ENCODE results near the gene PVRIG. TPM values are rescaled to one million over a fixed set of nuclear protein-coding genes. Genes with fewer than 3 reads are reported as not detected.
"Not testable (repeated sequence)": the region's sequence is repeated elsewhere in the genome, so short reads cannot be mapped to it uniquely, and the experiment has no call there.

PVRIG gene
- polyA plus RNA-seq, 1 donor = 9.7 TPM

DNA sequence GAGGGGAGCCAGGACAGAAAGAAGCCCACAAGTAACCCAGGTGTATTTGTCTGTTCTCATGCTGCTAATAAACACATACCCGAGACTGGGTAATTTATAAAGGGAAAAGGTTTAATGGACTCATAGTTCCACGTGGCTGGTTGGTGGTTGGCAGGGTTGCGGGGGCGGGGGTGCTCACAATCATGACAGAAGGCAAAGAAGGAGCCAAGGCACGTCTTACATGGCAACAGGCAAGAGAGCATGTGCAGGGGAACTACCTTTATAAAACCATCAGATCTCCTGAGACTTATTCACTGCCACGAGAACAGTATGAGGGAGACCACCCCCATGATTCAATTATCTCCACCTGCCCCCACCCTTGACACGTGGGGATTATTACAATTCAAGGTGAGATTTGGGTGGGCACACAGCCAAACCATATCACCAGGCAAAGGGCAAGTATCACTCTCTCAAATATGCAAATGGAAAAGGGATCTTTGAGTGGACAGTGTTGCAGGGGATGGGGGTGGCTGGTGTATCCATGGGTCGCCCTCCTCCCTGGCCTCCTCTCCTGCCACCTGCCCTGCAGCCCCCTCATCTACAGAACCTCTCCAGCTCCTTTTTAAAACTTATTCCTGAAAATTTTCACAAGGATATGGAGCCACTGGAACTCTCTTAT lies 15.0 kb downstream of the PVRIG start:
- not testable (repeated sequence) for DNase-seq

DNA sequence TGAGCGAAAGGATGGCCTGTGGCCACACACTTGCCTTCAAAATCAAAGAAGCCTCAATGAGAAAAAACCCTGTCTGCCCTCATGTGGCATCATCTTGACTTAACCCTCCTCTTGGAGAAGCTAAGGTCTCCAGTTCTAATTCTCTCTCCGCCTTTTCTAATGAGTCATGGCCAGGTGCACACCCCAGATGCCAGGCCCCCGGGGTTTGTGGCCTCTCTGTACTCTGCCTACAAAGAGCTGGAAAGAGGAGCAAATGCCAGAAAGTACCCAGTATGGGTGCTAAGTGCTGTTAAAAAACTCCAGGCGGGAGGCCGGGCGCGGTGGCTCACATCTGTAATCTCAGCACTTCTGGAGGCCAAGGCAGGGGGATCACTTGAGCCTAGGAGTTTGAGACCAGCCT lies 20.2 kb downstream of the PVRIG start:
- DNase-seq = not testable (repeated sequence)

DNA sequence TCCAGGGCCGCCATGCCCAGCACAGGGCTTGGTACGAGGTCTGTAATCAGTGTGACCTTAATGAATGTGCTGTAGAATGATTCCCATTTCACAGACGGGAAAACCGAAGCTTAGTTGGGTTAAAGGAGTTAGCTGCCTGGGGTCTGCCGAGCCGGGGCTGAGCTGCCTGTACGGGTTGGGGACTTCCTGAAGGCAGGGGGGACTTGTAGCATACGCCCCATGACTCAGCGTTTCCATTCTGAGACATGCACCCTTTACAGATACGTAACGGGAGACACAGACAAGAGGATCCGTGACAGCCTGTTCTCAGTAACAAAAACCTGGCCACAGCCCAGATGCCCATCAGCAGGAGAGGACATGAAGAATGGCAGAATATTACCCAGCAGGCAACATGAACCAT lies 23.6 kb downstream of the PVRIG start:
- DNase-seq = not testable (repeated sequence)

DNA sequence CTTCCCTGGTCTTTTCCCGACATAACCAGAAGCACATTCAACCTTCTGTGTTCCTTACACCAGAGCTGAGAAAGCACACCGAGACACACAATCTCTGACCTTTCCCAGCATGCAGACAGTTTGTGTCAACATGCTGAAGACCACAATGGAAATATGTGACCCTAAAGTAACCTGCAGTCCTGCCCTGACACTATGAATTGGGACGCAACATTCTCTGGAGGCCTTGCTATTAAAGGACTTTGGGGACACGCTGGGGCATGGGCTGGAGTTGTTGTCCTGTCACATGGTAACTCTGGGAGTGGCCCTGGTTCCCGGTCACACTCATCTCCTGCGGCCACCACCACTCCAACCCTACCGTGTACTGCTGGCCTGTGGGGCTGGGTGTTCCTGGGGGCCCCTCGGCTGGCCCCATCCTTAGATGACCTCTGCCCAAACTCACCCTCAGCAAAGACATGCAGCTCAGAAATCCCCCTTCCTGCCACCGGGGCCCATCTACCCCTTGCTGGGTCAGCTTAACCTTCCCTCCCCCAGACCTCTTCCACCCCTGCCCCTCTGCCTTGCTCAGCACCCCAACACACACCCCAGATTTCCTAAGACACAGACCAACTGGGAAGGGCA lies 25.3 kb downstream of the PVRIG start:
- DNase-seq = not testable (repeated sequence)

DNA sequence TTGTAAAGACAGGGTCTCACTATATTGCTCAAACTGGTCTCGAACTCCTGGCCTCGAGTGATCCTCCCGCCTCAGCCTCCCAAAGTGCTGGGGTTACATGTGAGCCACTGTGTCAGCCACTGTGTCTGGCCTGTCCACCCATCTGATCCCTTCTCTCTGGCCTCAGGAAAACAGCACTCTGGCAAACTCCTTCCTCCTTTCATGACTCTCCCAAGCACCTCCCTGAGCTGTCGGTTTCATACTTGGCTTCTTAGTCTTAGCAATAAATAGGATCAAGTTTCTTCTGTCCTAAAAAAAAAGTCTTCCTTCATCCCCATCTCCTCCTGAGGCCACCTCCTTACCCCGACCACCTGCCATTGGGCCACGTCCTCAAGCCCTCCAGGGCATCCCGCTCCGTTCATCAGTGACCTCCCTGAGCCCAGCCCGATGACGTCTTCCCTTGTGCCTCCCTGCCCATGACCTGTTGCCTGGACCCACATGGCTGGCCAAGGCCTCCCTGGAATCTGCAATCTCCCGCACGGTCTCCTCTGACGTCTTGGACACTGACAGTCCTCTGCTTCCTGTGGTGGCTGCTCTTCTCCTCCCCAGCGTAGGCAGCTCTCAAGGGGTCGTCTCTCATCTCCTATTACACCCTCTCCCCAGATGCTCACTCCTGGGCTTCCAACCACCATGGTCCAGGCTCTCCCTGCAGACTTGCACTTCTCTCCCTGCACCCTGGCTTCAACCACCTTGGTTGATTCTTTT lies 26.5 kb downstream of the PVRIG start:
- DNase-seq = not testable (repeated sequence)

DNA sequence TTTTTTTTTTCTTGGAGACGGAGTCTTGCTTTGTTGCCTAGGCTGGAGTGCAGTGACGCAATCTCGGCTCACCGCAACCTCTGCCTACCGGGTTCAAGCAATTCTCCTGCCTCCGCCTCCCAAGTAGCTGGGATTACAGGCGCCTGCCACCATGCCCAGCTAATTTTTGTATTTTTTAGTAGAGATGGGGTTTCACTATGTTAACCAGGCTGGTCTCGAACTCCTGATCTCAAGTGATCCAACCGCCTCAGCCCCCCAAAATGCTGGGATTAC lies 27.1 kb downstream of the PVRIG start:
- DNase-seq = not testable (repeated sequence)

DNA sequence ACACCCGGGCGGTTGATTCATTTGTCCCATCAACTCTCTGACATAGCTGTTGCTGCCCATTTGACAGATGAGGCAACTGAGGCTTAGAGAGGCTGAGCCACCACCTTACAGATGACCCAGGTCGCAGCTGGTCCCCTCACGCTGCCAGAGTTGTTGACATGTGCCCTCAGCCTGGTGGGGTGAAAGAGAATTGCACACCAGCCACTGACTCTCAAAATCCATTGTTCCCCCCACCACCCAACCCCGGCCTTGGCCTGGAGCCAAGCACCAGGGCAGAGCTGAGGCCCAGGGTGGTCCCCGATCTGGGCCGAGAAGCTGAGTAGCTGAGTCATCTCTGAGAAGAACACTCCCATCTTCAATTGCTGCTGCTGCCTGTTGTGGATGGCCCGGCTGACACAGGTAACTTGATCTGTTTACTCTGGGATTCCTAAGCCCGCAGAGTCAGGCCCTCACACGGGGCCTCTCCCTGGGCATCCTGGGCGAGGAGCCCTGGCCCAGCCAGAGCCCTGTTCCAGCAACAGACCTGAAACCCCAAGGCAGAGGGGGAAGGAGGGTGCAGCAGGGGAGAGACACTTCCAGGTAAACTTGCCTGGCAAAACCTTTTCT lies 27.5 kb downstream of the PVRIG start:
- DNase-seq = no peak

DNA sequence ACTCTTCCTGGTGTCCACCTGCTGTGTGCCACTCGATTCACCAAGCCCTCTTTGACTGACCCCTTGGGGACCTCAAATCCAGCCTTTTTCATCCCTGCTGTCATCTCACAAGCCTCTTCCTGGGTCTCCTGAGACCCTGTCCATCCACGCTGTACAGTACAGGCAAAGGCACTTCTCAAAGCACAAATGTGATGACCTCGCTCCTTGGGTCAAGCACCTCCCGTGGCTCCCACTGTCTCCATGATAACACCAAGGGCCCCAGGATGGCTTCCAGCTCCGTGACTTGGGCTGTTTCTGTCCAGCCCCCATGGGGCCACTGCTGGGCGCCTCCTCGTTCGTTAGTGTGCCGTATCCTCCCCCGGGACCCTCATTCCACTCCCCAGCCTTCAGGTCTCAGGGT lies 28.7 kb downstream of the PVRIG start:
- DNase-seq = no peak

DNA sequence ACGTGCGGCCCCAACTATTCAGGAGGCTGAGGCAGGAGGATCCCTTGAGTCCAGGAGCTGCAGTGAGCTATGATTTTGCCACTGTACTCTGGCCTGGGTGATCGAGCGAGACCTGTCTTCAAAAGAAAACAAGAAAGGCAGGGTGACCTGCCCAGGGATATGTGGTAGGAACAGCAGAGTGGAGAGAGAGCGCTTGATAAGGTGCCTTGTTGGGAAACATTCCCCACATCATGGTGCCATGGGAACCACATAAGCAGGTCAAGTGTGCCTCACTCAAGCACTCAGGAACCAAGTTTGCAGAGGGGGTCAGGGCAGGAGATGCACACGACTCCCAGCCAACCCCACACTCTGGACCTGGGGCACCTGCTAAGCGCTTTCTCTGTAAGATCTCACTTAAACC lies 37.3 kb downstream of the PVRIG start:
- no peak for DNase-seq

DNA sequence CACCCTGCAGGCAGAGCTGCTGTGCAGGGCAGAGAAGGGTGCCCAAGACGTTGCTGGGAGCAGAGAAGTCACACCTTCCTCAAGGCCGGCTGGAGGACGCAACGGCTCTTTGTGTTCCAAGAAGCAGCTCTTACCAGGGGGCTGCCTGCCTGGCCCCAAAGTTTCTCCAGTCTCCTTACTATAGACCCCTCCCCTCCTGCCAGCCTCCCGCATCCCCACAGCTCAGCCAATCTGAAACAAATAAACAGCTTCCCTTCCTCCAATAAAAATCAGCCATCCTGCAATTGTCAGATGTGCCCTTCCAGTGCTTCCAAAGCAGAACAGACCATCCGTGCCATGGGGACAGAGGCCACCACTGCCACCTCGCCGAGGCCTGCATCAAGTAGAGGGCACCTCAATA lies 40.2 kb downstream of the PVRIG start:
- DNase-seq = not testable (repeated sequence)

DNA sequence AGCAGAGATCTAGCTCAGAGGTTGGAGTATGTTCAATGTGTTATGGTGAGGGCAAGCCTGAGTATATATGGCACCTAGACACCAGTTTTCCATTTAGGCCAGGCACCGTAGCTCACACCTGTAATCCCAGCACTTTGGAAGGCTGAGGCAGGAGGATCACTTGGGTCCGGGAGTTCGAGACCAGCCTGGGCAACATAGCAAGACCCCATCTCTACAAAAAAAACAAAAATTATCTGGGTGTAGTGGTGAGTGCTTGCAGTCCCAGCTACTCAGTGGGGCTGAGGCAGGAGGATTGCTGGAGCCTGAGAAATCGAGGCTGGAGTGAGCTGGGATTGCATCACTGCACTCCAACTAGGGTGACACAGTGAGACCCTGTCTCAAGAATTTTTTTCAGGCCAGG lies 43.1 kb downstream of the PVRIG start:
- DNase-seq = not testable (repeated sequence)

DNA sequence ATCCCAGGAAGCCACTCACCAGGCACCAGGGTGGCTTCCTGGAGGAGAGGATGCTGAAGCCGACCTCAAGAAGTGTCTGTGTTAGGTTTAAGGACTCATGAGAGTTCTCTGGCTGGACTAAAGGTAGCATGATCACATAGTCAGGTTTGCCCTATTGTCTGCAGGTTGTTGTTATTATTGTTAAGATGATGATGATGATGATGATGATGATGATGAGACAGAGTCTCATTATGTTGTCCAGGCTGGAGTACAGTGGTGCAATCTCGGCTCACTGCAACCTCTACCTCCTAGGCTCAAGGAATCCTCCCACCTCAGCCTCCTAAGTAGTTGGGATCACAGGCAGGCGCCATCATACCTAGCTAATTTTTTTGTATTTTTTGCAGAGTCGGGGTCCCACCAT lies 44.5 kb downstream of the PVRIG start:
- DNase-seq = not testable (repeated sequence)

DNA sequence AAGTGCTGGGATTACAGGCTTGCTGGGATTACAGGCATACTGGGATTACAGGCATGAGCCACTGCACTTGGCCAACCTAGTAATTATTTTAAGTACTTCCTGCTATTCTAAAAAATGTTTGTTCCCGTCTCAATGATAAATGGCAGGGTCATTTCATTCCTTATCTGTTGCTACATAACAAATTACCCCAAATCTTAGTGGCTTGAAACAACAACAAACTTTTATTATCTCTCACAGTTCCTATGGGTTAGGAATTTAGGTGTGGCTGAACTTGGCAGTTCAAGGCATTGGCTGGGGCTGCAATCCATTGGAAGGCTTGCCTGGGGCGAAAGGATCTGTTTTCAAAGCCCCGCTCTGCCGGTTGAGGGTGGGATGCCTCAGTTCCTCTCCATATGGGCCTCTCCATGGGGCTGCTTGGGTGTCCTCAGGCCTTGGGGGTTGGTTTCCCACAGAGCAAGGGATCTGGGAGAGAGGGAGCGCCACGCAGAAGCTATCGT lies 45.0 kb downstream of the PVRIG start:
- not testable (repeated sequence) for DNase-seq

DNA sequence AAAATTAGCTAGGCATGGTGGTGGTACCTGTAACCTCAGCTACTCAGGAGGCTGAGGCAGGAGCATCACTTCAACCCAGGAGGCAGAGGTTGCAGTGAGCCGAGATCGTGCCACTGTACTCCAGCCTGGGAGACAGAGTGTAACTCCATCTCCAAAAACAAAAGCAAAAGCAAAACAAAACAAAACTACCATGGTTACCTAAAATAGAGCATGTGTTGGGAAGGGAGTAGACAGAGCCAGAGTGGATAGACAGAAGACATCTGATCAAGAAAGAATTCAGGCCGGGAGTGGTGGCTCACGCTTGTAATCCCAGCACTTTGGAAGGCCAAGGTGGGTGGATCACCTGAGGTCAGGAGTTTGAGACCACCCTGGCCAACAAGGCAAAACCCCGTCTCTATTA lies 46.1 kb downstream of the PVRIG start:
- not testable (repeated sequence) for DNase-seq

DNA sequence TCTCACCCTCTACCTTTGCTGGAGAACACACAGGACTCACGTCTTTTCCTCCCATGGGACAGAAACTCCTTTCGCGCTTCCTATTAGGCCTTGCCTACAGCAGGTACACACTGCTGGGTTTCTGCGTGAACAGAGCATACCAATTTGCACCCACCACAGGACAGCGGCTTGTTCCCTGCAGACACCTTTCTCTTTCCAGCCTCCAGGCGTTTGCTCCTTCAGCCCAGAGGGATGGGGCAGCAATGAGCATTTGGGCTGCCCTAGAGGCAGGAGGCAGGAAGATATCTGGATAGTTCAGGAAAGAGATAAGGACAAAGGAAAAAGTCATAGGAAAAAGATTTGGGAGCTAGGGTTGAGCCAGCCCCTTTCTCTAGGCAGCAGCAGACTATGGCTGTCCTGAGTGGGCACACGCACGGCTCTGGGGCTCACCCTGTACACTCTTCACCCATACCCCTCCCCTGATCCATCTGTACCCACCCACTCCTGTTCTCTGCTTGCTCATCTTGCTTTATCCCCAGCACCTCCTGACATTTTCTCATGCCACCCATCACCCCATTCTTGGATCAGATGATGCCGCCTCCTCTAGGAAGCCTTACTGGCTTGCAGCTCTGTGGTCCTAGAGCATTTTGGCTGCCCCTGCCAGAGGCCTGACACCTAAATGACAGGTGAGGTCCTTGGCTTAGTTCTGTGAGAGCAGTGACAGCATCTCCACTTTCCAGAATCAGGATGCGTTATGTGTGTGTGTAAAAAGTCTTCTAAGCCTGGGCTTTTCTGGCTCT lies 47.0 kb downstream of the PVRIG start:
- DNase-seq = no peak

DNA sequence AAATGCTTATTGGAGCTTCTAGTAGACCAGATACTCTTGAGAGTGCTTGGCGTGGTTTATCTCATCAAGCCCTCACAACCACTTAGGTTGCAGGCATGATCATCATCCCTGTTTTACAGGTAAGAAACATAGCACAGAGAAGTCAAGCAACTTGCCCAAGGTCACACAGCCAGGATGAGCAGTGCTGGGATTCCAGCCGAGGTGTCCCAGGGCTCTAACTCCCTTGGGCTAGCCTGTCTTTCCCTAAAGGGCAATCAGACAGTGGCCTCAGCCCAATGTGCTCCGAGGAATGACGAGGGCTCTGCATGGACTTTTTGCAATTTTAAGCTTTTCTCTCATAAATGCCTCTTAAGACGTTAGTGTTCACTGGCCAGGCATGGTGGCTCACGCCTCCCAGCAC lies 47.9 kb downstream of the PVRIG start:
- DNase-seq = no peak

DNA sequence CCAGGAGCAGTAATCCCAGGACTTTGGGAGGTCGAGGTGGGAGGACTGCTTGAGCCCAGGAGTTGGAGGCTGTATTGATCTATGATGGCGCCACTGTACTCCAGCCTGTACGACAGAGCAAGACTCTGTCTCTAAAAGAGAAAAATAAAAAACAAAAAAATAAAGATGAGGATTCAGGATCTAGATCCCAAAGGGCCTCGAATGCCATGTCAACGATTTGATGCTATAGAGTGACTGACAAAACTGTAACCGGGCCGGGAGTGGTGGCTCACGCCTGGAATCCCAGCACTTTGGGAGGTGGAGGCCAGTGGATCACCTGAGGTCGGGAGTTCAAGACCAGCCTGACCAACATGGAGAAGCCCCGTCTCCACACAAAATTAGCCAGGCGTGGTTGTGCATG lies 49.1 kb downstream of the PVRIG start:
- DNase-seq = not testable (repeated sequence)

DNA sequence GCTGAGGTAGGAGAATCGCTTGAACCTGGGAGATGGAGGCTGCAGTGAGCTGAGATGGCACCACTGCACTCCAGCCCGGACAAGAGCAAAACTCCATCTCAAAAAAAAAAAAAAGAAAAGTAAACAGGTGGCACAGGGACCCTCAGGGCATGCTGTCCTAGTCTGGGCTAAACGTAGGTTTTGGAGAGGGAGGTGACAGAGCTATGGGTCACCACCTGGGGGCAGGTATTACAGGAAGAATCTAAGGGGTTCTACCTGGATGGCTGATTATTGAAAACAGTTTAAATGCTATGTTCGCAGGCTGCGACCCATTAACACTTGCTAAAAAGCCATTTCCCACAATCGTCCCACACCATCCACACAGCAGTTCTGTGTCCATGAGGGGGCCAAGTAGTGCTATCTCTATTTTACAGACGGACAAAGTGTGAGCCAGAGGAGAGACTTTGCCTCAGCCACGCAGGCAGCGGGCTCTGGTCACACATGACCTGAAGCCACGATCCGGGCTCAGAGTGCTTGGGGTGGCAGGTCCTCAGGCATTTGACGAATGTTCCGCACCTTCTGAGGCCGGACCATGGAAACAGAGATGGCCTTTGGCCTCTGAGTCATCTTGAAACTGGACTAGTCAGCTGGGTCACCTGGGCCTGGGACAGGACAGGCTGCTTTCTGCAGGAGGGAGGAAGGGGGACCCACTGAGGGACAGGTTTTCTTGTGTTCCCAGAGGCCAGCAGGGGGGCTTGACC lies 49.7 kb downstream of the PVRIG start:
- DNase-seq = not testable (repeated sequence)

DNA sequence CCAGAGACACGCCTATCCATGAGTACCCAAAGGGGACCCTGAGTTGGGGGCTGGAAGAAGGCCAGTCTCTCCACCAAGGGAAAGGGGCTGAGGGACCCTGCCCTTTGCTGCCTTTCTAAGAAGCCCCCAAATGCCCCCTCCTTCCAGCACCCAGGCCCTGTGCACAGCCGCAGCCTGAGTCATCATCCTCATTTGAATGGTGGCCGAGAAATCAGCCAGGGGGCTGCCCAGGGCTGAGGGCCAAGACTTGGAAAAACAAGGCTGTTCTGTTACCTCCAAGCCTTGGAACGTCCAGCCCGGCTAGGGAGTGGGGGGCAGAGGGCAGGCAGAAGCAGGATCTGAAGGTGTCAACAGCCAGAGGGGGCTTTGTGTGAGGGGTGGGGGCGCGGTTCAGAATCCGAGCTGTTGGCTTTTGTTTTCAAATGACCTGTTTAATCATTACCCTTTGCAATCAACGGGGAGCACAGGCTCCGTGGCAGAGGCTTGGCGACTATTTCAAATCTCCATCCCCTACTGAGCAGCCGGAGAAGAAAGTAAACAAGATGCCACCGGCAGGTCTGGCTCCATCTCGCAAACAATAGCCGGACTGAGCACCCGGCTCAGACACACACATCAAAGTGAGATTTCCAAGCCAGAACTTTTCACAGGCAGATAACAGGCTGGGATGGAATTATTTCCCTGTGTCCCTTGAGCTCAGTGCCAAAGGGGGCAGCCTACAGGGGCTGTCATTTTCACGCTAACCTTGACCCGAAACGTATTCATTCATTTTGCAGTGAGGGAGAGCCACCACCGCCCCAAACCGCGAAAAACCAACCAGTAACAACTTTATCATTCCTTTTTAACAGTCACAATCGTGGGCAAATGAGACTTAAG lies 50.5 kb downstream of the PVRIG start:
- DNase-seq = not testable (repeated sequence)

All from left kidney (tissue), 2 donors.